GM18517 (cell line): ENCODE results near the gene OR4C6.

Experiments used
- ATAC-seq: cut with Tn5 transposase; IDR thresholded peaks from one replicate; pipeline ENCODE4 v1.9.1; 2021; ENCODE audit warnings: mild to moderate bottlenecking, moderate library complexity; ENCODE audit not compliant: unreplicated experiment

The OR4C6 gene

GRCh38 chr11:55661901-55662300, at the start of gene OR4C6:
TSS of gene OR4C6 (plus strand) at chr11:55662201. CDS start at chr11:55665167, 2,966 bp downstream.
- ATAC-seq = no peak

DNA sequence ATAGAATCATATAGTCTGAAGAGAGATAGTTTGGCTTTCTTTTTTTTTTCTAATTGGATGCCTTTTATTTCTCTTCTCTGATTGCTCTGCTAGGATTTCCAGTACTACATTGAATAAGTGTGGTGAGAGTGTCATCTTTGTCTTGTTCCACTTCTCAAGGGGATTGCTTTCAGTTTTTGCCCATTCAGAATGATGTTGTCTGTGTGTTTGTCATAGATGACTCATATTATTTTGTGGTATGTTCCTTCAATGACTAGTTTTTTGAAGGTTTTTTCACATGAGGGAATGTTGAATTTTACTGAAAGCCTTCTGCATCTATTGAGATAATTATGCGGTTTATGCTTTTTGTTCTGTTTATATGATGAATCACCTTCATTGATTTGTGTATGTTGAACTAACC, 37.5 kb upstream of the OR4C6 start:
- no peak for ATAC-seq

- no peak for ATAC-seq
Observed at GRCh38 chr11:55634813-55635212, 27.2 kb upstream of the OR4C6 start, which contains the start of gene OR4P4. TSS of gene OR4P4 (plus strand) at chr11:55635113.

GRCh38 chr11:55648027-55648426, 14.0 kb upstream of the OR4C6 start, which contains the start of gene OR4S2:
TSS of gene OR4S2 (plus strand) at chr11:55648327. CDS start at chr11:55650904, 2,577 bp downstream.
- ATAC-seq = no peak

GRCh38 chr11:55652560-55652959, 9.4 kb upstream of the OR4C6 start:
- ATAC-seq = peak; percentile 47

DNA sequence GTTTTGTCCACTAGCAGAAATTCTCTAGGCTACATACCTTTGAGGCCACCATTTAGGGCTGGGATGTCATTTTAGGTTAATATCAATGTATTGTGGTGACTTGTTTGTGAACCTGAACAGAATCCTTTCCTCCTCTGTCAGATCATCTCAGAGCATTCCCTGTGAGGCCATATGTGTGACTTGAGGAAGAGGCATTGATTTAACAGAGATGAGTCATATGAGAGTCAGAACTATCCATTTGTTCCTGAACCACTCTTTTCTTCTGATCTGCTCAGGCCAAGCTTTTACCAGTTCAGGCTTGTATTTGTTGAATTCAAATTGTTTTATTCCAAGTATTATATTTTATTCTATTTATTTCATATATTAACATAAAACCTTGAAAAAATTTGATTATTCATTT, 6.9 kb upstream of the OR4C6 start:
- ATAC-seq = no peak

DNA sequence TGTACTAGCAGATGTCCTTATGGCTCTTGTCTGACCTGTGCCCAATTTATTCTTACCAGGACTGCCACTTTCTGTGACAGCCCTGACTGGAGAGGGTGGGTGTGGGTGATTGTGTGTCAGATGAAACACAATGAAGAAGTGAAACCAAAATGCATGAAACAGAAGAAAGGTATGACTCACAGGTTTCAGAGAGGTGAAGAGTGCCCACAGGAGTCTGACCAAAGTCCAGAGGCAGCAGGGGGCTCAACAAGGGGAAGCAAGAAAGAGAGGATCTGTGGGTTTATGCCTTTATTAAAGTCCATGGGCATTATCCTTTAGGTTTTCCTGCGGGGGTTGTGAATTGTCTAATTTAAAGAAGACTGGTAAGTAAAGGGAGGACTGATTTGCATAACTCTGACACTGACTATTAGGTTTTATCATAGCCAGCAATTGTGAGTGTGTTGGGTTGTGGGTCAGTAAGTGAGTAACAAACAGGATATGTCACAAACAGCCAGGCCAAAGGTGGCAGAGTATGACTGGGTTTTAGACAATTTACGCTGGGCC, 3.9 kb upstream of the OR4C6 start:
- peak; percentile 96 for ATAC-seq

- ATAC-seq = peak; percentile 46
Observed at GRCh38 chr11:55658608-55659007, 3.4 kb upstream of the OR4C6 start.

DNA sequence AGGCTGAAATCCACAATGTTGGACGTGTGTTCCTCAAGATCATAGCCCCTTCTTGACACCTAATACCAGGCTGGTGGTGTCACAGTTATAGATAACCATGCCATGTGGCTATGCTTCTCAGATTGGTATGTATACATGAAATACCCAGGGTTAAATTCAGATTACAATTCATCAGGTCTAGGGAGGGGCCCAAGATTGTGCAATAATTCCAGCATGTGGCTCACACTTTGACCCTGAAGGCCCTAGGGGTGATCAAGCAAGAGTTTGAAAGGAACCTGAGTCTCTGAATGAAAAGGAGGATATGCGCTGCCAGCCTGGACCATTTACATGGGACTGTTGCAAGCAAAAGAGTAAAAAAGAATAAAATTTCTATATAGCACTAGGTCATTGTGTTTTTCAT, 7.4 kb downstream of the OR4C6 start:
- no peak for ATAC-seq

DNA sequence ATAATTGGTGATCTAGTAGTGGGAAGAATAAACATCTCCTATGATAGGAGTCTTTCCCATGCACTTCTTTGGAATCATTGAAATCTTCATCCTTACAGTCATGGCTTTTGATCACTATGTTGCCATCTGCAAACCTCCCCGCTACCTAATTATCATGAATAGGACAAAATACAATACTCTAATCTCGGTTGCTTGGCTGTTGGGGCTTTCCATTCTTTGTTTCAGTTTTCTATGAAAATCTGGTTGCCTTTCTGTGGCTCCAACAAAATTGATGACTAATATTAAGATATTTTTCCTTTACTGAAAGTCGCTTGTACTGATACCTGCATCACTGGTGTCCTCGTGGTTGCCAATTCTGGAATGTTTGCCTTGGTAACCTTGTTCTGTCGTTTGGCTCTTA, 11.9 kb downstream of the OR4C6 start:
- no peak for ATAC-seq

DNA sequence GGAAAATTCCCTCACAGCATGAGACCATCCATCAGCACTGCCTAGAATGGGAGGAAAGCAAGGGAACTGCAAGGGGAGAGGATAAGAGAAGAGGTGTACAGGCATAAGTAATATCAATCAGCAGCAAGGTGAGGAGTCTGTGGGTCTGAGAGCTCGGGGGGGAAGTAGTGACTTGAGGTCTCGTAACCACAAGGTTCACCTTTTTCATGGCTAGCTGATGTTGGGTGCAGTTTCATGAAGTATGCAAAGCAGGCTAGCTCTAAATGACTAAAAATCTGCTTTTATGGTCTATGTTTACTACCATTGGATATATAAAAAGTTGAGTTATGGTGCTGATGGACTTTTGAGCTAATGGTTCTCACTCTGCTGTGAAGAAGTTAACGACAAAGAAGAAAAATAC, 35.8 kb downstream of the OR4C6 start:
- peak; percentile 82 for ATAC-seq

- no peak for ATAC-seq
Observed at GRCh38 chr11:55701429-55701828, 39.4 kb downstream of the OR4C6 start.

DNA sequence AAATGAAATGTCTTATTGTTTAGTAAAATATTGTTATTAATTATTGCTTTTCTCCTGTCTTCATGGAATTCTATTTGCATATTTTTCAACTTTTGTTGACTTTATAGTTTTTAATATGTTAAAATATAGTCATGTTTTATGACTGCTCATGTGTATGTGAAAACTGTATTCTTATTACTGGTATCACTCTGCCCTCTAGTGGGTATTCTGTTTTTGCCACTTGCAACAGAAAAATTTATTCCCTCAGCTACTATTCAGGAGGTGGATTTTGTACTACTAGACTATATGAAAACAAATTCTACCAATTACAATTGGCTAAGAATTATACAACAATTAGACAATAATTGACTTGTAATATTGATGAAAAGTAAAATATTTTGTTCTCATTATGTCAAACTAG, 45.0 kb downstream of the OR4C6 start:
- peak; percentile 71 for ATAC-seq

DNA sequence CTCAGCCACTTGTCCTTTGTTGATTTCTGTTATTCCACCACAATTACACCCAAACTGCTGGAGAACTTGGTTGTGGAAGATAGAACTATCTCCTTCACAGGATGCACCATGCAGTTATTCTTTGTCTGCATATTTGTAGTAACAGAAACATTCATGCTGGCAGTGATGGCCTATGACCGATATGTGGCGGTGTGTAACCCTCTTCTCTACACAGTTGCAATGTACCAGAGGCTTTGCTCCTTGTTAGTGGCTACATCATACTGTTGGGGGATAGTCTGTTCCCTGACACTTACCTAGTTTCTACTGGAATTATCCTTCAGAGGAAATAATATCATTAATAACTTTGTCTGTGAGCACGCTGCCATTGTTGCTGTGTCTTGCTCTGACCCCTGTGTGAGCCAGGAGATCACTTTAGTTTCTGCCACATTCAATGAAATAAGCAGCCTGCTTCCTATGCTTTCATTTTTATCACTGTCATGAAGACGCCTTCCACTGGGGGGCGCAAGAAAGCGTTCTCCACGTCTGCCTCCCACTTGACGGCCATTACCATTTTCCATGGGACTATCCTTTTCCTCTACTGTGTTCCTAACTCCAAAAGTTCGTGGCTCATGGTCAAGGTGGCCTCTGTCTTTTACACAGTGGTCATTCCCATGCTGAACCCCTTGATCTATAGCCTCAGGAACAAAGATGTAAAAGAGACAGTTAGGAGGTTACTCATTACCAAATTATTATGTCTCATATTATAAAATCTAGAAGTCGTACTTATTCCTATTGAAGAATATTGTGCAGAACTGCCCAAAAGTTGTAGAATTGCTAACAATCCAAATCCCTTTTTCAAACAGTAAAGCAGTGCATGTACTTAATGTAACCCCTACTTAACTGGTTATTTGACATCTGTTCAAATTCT, 53.2 kb downstream of the OR4C6 start:
- ATAC-seq = no peak
